K562 (cell line): ENCODE data around the gene OVCH2. TPM values are rescaled to one million over a fixed set of nuclear protein-coding genes. Genes with fewer than 3 reads are reported as not detected.

Experiments
- MYC ChIP-seq, 2 experiments: fragments of 250-450 bp in 1 of 2; sonication (Bioruptor Pico) in 1 of 2; IDR thresholded peaks; 2 replicates each; pipeline versions ENCODE4 v1.5.1 to v1.6.1; 2012 to 2021; ENCODE audit warnings: low read depth in 2 of 2, borderline replicate concordance in 1 of 2, improper control_type of control experiment in 1 of 2, low read length in 1 of 2, mild to moderate bottlenecking in 1 of 2, moderate library complexity in 1 of 2
- SRF ChIP-seq, 2 experiments: fragments of 250-450, 450-650 bp in 1 of 2; sonication (Bioruptor Pico) in 1 of 2; sonication (generic) in 1 of 2; formaldehyde crosslinking; IDR thresholded peaks; 2 replicates each; pipeline versions ENCODE4 v1.5.0 to v1.5.1; 2020 to 2022; ENCODE audit warnings: mild to moderate bottlenecking in 1 of 2, missing genetic modification reagents in 1 of 2
- ZNF217 ChIP-seq: sonication (generic); formaldehyde crosslinking; IDR thresholded peaks from 2 replicates; pipeline ENCODE4 v1.8.0; 2022; ENCODE audit warnings: mild to moderate bottlenecking, missing genetic modification reagents
- polyA plus RNA-seq, 8 experiments: library from polyadenylated mRNA; depleted of rRNA in 4 of 8; stranded (reverse) in 5 of 8; unstranded in 3 of 8; fragments of >200 nt; fragmentation: Nextera tagmentation in 2 of 8; fragmentation: Illumina TruSeq in 1 of 8; extraction: Ambion mirVana in 2 of 8; extraction: Trizol in 1 of 8; gene quantifications; 2 replicates each; pipeline versions ENCODE4 v1.2.1 to v1.2.3, GENCODE V29; 2011 to 2014; ENCODE audit warnings: inconsistent platforms in 1 of 8, missing spikeins in 1 of 8
- total RNA-seq, 7 experiments: library from RNA; depleted of rRNA in 6 of 7; stranded (reverse); fragments of >200 nt in 6 of 7; fragmentation: Illumina TruSeq in 2 of 7; extraction: Trizol in 2 of 7; gene quantifications; 2 replicates each; pipeline versions ENCODE4 v1.2.1 to v1.2.3, GENCODE V29; 2011 to 2021; ENCODE audit warnings: low replicate concordance in 1 of 7
- TF ChIP-seq, protein P1 (sequence below): sonication (generic); formaldehyde crosslinking; IDR thresholded peaks from 2 replicates; pipeline ENCODE4 v1.8.0; 2022; ENCODE audit warnings: mild to moderate bottlenecking, missing genetic modification reagents
- TF ChIP-seq, protein P2 (sequence below), 2 experiments: fragments of 450-650 bp; formaldehyde crosslinking in 1 of 2; IDR thresholded peaks; 2 replicates each; pipeline versions ENCODE4 v1.4.0 to v1.6.1; 2014 to 2020; ENCODE audit warnings: mild to moderate bottlenecking in 2 of 2, borderline replicate concordance in 1 of 2, low read depth in 1 of 2

The OVCH2 gene
- total and polyA plus RNA-seq, 9 of the 15 experiments (the other 6 are each of a cell fraction or from before 2014, with no cell fraction given) = not detected

DNA sequence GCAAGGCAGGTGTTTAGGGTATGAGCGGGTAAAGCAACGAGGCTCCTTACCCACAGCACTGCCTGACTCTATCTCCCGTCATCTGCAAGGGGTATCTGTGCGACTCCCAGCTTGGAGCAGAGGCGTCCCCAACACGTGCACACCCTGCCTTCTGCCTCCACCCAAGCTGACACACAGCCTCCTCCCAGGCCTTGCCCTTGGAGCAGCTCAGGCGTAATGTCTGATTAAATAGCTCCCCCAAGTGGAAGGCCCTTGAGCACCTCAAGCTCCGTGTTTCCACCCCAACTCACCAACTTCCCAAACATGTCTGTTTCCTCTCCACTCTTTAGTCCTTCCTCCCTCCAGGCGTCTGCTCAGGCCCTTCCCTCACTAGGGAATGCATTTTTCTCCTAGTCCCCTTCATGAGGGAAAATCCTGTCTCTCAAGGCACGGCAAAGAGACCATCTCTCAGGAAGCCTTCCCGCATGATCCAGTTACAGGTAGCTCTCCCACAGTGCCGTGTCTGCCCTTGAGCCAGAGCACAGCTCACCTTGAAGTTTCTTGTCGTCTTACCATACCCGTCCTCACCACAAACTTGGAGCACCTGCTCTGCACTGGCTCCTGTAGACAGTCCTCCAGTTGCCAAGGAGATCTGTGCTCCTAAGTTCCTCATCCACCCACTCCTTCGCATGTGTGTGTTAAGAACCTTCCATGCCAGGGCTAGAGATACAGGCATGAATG is 48.8 kb downstream of the OVCH2 start (continued):
- TF ChIP-seq, protein P1, sequence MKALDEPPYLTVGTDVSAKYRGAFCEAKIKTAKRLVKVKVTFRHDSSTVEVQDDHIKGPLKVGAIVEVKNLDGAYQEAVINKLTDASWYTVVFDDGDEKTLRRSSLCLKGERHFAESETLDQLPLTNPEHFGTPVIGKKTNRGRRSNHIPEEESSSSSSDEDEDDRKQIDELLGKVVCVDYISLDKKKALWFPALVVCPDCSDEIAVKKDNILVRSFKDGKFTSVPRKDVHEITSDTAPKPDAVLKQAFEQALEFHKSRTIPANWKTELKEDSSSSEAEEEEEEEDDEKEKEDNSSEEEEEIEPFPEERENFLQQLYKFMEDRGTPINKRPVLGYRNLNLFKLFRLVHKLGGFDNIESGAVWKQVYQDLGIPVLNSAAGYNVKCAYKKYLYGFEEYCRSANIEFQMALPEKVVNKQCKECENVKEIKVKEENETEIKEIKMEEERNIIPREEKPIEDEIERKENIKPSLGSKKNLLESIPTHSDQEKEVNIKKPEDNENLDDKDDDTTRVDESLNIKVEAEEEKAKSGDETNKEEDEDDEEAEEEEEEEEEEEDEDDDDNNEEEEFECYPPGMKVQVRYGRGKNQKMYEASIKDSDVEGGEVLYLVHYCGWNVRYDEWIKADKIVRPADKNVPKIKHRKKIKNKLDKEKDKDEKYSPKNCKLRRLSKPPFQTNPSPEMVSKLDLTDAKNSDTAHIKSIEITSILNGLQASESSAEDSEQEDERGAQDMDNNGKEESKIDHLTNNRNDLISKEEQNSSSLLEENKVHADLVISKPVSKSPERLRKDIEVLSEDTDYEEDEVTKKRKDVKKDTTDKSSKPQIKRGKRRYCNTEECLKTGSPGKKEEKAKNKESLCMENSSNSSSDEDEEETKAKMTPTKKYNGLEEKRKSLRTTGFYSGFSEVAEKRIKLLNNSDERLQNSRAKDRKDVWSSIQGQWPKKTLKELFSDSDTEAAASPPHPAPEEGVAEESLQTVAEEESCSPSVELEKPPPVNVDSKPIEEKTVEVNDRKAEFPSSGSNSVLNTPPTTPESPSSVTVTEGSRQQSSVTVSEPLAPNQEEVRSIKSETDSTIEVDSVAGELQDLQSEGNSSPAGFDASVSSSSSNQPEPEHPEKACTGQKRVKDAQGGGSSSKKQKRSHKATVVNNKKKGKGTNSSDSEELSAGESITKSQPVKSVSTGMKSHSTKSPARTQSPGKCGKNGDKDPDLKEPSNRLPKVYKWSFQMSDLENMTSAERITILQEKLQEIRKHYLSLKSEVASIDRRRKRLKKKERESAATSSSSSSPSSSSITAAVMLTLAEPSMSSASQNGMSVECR (CRISPR knock-in tag) = no peak
- TF ChIP-seq, protein P2, sequence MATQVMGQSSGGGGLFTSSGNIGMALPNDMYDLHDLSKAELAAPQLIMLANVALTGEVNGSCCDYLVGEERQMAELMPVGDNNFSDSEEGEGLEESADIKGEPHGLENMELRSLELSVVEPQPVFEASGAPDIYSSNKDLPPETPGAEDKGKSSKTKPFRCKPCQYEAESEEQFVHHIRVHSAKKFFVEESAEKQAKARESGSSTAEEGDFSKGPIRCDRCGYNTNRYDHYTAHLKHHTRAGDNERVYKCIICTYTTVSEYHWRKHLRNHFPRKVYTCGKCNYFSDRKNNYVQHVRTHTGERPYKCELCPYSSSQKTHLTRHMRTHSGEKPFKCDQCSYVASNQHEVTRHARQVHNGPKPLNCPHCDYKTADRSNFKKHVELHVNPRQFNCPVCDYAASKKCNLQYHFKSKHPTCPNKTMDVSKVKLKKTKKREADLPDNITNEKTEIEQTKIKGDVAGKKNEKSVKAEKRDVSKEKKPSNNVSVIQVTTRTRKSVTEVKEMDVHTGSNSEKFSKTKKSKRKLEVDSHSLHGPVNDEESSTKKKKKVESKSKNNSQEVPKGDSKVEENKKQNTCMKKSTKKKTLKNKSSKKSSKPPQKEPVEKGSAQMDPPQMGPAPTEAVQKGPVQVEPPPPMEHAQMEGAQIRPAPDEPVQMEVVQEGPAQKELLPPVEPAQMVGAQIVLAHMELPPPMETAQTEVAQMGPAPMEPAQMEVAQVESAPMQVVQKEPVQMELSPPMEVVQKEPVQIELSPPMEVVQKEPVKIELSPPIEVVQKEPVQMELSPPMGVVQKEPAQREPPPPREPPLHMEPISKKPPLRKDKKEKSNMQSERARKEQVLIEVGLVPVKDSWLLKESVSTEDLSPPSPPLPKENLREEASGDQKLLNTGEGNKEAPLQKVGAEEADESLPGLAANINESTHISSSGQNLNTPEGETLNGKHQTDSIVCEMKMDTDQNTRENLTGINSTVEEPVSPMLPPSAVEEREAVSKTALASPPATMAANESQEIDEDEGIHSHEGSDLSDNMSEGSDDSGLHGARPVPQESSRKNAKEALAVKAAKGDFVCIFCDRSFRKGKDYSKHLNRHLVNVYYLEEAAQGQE (IDR thresholded peaks at IDR 0.05; ENCODE audit: borderline replicate concordance) = peak; percentile 80
- TF ChIP-seq, protein P2 (CRISPR knock-in tag; IDR thresholded peaks at IDR 0.05; ENCODE audit: low read depth) = no peak
- TF ChIP-seq SRF (CRISPR knock-in tag; IDR thresholded peaks at IDR 0.05) (peak in 1 of 2 experiments; percentile 30; a peak in 1 of 4 replicates), ZNF217 (CRISPR knock-in tag) (no peak), MYC (IDR thresholded peaks at IDR 0.05; ENCODE audit: low read depth, low read length) (peak; percentile 32; the same call in 1 of the 2 replicates), MYC (CRISPR knock-in tag; IDR thresholded peaks at IDR 0.05; ENCODE audit: borderline replicate concordance, low read depth) (no peak)
